GM12875 (cell line): Measurements from ENCODE around the gene HOXC10.

Source experiments
- H3K4me3 ChIP-seq: one replicate; pipeline ENCODE4 v1.5.1; 2011; ENCODE audit warnings: low read depth, low read length, control low read depth
- TF ChIP-seq, protein P1 (sequence below): IDR thresholded peaks from 2 replicates; pipeline ENCODE4 v1.5.1; 2011; ENCODE audit warnings: low read depth, mild to moderate bottlenecking, control low read depth, inconsistent platforms, low read length, moderate library complexity, borderline replicate concordance; ENCODE audit not compliant: insufficient read depth

HOXC10 gene

DNA sequence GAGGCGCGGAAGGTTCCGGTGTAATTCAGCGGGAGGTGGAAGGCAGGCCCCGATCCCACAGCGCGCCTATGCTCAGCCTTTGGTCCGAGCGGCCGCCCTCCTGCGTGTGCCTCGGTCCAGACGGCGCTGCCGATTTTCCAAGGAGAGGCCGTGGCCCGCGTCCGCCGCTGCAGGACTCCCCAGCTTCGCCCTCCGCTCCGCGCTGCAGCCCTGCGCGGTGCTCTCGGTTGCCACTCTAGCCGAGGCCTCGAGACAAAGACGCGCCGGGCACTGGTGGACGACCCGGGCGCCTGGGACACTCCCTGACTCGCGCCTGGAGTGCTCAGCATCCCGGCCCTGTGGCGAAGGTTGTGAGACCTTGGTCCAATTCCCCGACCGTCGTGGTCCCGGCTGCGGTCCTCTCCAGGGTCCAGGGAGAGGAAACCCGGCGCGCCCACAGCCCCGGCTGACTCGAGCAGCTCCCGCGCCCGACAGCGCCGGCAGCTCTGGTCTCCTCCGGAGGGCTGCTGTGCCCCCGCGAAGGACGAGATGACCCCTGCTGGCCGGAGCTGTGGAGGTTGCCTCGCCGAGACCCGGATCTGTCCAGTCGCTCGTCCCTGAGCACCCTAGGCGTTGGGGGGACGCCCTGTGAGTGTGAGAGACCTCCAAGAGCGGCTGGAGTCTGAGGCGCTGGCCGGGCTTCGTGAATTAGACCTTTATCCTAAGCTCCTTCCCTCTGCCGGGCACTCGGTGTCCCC, 23.8 kb upstream of the HOXC10 start:
- TF ChIP-seq, protein P1, sequence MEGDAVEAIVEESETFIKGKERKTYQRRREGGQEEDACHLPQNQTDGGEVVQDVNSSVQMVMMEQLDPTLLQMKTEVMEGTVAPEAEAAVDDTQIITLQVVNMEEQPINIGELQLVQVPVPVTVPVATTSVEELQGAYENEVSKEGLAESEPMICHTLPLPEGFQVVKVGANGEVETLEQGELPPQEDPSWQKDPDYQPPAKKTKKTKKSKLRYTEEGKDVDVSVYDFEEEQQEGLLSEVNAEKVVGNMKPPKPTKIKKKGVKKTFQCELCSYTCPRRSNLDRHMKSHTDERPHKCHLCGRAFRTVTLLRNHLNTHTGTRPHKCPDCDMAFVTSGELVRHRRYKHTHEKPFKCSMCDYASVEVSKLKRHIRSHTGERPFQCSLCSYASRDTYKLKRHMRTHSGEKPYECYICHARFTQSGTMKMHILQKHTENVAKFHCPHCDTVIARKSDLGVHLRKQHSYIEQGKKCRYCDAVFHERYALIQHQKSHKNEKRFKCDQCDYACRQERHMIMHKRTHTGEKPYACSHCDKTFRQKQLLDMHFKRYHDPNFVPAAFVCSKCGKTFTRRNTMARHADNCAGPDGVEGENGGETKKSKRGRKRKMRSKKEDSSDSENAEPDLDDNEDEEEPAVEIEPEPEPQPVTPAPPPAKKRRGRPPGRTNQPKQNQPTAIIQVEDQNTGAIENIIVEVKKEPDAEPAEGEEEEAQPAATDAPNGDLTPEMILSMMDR, result no peak
- no peak overlapping the region for H3K4me3 ChIP-seq

DNA sequence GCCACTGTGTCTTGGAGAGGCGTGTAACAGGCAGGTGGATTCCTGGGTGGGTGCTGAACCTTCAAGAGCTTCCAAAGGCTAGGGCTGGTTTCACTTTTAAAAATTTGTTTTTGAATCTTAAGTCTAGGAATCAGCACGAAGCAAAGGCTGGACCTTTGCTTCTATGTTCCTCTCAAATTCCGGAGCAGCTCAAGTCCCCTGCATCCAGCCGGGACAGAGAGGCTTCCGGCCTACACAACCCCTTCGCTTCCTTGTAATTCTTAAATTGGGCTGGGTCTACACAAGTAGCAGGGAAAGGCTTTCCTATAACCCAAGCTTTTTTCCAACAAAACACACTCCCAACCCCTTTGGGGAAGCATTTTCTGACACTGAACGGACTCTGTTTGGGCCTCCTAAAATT, 21.9 kb upstream of the HOXC10 start:
- H3K4me3 ChIP-seq, result no peak overlapping the region
- TF ChIP-seq, protein P1, result no peak

DNA sequence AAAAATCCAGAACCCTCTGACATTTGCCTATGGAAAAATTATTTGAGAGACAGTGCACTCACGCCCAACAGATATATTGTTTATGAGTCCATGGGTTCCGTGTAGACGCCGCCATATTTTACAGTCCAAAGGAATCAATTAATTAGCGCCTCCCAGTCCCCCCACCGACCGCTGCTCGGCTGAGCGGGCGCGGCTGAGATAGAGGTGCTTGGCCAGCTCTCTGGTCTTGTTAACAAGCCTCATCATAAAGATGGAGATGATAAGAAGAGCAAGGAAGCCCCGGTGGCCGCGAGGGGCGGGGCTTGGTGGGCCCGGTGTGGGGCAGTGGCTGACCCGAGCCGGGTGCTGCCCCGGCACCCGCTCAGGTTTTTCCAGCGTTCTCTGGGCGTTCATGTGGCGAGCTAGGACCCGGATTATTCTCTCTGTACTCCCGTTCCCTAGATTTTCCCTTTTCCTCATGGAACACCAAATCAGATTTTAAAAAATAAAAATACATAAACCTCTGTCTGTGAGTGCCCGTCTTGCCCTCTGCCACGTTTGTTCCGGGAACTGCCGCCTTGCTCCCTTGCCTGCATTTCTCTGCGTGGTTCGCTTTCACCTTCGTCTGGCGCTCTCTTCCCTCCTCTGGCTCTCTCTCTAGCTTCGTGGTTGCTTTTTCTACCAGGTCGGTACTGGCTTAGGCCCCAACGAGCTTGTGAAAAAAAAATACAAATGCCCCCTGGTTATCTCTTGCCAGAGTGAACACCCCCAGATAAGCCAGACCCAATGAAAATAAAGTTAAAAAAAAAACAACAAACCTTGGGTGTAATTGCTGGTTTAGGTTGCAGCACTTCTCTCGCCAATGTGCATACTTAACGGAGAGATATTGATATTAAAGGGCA, 21.3 kb upstream of the HOXC10 start:
- TF ChIP-seq, protein P1, result no peak
- H3K4me3 ChIP-seq, result no peak overlapping the region

DNA sequence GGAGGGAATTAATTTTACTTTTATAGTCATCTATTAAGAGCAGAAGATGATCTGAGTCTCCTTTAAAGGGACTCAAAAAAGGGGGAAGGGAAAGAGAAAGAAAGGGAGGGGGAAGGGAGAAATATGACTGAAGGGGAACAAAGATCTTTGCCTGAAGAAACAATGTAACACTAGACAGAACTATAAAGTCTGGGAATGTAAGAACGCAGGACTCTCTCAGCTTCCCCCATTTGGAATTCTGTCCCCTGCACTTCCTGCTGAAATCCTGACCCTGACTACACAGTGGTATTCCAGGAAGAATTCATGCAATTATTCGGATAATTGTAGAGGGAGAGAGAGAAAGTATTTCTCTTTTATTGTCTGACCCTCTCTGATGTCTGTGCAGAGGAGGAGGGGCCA, 20.6 kb upstream of the HOXC10 start:
- TF ChIP-seq, protein P1, result no peak
- H3K4me3 ChIP-seq, result no peak overlapping the region

DNA sequence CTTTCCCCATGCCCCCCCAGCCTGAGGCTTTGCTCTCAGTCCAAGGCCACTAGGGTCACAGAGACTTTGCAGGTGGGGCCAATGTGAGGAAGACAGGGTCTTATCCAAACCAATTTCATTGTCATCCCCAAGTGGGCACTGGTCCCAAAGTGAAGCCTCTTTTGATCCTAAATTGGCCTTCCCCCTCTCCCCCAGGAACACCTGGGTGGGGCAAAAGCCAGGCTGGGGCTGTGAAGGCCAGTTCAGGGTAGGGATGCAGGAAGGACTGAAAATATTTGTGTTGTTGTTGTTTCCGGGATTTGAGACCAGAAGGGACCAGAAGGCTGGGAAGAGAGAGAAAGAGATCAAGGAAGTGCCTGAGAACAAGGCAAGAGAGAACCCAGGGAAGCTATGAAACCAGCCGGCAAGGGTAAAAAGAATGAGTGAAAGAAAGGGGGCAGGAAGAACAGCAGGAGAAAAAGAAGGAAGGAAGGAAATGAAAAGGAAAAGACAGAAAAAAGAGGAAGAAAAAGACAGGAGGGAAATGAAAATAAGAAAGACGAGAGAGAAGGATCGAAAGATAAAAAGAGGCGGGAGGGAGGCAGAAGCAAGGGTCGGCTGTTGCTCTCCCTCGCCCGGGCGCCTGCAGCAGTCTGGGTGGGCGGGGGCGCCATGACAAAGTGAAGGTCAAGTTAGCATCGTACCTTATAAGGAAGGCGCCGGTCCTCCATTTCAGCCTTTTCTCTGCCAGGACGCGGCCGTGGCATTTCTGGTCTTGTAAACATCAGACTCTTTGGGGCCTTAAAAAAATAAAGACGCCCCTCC, 19.5 kb upstream of the HOXC10 start:
- H3K4me3 ChIP-seq, result no peak overlapping the region
- TF ChIP-seq, protein P1, result no peak

DNA sequence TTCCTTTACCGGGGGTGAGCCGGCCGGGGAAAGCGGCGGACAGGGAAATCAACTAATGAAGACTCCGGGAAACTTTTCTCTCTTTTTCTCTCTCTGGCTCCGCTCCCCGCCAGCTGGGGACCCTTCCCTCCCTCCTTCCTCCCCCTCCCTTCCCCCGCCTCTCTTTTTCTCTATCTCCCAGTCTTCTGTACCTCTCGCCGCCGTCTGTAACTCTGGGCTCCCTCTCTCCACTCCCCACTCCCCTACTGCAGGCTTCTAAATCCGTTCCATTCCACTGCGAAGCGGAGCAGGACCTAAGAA, 18.9 kb upstream of the HOXC10 start:
- TF ChIP-seq, protein P1, result no peak

More for the DNA sequence above, 18.9 kb upstream of the HOXC10 start:
- no peak overlapping the region for H3K4me3 ChIP-seq
